ENCODE data around the gene BRAP. TPM values are rescaled to one million over a fixed set of nuclear protein-coding genes. Genes with fewer than 3 reads are reported as not detected.

The BRAP gene
- total RNA-seq, 1 experiment from 2014 or later: 18.3 TPM

DNA sequence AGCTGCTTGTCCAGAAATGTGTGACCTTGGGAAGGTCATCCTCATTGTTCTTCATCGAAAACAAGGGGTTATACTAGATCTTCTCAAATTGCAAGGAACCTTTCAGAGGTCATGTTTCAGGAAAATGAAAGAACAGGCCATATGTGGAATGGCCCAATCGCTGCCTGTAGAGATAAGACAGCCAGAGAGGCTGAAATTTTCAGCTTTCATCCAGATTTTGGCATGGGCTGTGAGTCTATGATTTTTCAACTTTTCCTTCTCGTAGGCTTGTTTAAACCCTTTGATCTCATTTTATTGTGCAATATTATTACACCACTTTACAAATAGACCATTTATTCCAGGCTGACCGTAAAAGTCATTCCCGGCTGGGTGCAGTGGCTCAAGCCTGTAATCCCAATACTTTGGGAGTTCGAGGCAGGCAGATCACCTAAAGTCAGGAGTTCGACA lies 69.6 kb downstream of the BRAP start:
- ChIA-PET CTCF (no interaction called here), POLR2A (no interaction called here)
- H3K4me1 Mint-ChIP-seq: no peaks in the 10 kb centered on the region
- ATAC-seq: no peak
- peak overlapping the region; percentile 8; the same call in 1 of the 2 replicates for H3K27ac Mint-ChIP-seq
- TF ChIP-seq, protein P1, sequence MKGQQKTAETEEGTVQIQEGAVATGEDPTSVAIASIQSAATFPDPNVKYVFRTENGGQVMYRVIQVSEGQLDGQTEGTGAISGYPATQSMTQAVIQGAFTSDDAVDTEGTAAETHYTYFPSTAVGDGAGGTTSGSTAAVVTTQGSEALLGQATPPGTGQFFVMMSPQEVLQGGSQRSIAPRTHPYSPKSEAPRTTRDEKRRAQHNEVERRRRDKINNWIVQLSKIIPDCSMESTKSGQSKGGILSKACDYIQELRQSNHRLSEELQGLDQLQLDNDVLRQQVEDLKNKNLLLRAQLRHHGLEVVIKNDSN (CRISPR knock-in tag; IDR thresholded peaks at IDR 0.05): no peak
- TF ChIP-seq, protein P2, sequence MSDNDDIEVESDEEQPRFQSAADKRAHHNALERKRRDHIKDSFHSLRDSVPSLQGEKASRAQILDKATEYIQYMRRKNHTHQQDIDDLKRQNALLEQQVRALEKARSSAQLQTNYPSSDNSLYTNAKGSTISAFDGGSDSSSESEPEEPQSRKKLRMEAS (CRISPR knock-in tag; IDR thresholded peaks at IDR 0.05): no peak
- TF ChIP-seq GTF2I (CRISPR knock-in tag; conservative IDR thresholded peaks at IDR 0.05): no peak
- H3K4me3 Mint-ChIP-seq: no peak overlapping the region
- no peak for DNase-seq (ENCODE audit: low spot score)
- H3K27me3 Mint-ChIP-seq (ENCODE audit: low read depth): no peaks in the 10 kb centered on the region
- H3K36me3 Mint-ChIP-seq: no peaks in the 10 kb centered on the region
- H3K9me3 Mint-ChIP-seq: no peaks in the 10 kb centered on the region; the same call in 1 of the 2 replicates

DNA sequence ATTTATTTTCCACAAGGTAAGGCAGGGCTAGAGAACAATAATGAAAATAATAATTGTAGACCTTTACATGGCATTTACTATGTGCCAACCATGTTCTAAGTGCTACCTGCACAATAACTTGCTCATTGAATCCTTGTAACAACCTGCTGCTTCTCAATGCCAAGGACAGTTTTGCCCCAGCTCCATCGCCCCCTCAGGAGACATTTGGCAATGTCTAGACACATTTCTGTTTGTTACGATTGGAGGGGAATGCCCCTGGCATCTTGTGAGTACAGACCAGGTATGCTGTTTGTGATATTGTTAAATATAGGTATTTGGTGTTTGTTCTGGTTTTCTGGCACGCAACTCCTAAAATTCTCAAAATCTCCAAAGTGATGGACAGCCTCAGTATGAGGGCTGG lies 78.5 kb downstream of the BRAP start:
- Mint-ChIP-seq H3K27me3 (ENCODE audit: low read depth) (no peaks in the 10 kb centered on the region), H3K9me3 (peaks cover 7% of the 10 kb centered on the region), H3K4me1 (no peaks in the 10 kb centered on the region), H3K27ac (no peak overlapping the region), H3K36me3 (no peaks in the 10 kb centered on the region), H3K4me3 (no peak overlapping the region)
- CTCF ChIA-PET: interaction anchor here (0.7 to 1.1 kb wide), 2 partner anchors 10 to 37 kb away, joined by 3 read pairs; no protein-coding TSS in a partner anchor
- no peak for DNase-seq (ENCODE audit: low spot score)
- POLR2A ChIA-PET: no interaction called here
- no peak for TF ChIP-seq TEAD1 (CRISPR knock-in tag; IDR thresholded peaks at IDR 0.05)
- ATAC-seq: peak; percentile 41; the same call in 1 of the 2 replicates

DNA sequence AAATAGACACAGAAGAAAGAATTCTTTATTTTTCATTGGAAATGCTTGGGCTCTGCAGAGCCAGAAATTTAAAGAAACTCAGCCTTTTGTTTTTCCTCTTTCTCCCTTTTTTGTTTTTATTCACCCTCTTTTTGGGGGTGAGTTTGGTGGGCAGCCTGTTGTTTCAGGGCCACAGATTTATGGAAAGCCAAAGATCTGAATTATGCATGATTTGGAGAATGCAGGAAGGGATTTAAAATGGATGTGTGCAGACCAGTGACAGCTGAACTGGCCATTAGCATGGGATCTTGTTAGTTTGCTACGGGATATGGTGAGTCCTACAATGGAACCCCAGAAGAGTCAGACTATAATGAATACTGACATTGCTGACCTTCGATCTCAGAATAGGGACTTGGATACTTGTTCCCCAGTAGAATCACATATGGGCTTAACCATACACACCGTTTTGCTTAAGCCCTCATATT lies 79.0 kb downstream of the BRAP start:
- no peaks in the 10 kb centered on the region for H3K27me3 Mint-ChIP-seq (ENCODE audit: low read depth)
- CTCF ChIA-PET: interaction anchor here (0.7 to 1.1 kb wide), 2 partner anchors 11 to 38 kb away, joined by 3 read pairs; no protein-coding TSS in a partner anchor
- H3K4me1 Mint-ChIP-seq: no peaks in the 10 kb centered on the region
- no peaks in the 10 kb centered on the region for H3K36me3 Mint-ChIP-seq
- no peak overlapping the region for H3K4me3 Mint-ChIP-seq
- DNase-seq (ENCODE audit: low spot score): no peak
- ATAC-seq: no peak
- POLR2A ChIA-PET: no interaction called here
- peaks cover 9% of the 10 kb centered on the region for H3K9me3 Mint-ChIP-seq
- H3K27ac Mint-ChIP-seq: no peak overlapping the region
- TF ChIP-seq, protein P3, sequence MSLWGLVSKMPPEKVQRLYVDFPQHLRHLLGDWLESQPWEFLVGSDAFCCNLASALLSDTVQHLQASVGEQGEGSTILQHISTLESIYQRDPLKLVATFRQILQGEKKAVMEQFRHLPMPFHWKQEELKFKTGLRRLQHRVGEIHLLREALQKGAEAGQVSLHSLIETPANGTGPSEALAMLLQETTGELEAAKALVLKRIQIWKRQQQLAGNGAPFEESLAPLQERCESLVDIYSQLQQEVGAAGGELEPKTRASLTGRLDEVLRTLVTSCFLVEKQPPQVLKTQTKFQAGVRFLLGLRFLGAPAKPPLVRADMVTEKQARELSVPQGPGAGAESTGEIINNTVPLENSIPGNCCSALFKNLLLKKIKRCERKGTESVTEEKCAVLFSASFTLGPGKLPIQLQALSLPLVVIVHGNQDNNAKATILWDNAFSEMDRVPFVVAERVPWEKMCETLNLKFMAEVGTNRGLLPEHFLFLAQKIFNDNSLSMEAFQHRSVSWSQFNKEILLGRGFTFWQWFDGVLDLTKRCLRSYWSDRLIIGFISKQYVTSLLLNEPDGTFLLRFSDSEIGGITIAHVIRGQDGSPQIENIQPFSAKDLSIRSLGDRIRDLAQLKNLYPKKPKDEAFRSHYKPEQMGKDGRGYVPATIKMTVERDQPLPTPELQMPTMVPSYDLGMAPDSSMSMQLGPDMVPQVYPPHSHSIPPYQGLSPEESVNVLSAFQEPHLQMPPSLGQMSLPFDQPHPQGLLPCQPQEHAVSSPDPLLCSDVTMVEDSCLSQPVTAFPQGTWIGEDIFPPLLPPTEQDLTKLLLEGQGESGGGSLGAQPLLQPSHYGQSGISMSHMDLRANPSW (CRISPR knock-in tag; conservative IDR thresholded peaks at IDR 0.05; ENCODE audit: low read depth): no peak
- TF ChIP-seq NR1H2 (CRISPR knock-in tag; IDR thresholded peaks at IDR 0.05) (no peak), TCF7 (CRISPR knock-in tag; IDR thresholded peaks at IDR 0.05; ENCODE audit: low read depth) (no peak), GABPB1 (CRISPR knock-in tag; IDR thresholded peaks at IDR 0.05) (no peak), PRRX2 (CRISPR knock-in tag; IDR thresholded peaks at IDR 0.05) (no peak), FOXP1 (CRISPR knock-in tag; IDR thresholded peaks at IDR 0.05; ENCODE audit: borderline replicate concordance) (no peak), OVOL2 (CRISPR knock-in tag; IDR thresholded peaks at IDR 0.05; ENCODE audit: borderline replicate concordance) (no peak), JAZF1 (CRISPR knock-in tag; IDR thresholded peaks at IDR 0.05) (no peak), SP1 (CRISPR knock-in tag; conservative IDR thresholded peaks at IDR 0.05) (no peak), ZNF219 (CRISPR knock-in tag; IDR thresholded peaks at IDR 0.05; ENCODE audit: borderline replicate concordance) (no peak)
- TF ChIP-seq, protein P4, sequence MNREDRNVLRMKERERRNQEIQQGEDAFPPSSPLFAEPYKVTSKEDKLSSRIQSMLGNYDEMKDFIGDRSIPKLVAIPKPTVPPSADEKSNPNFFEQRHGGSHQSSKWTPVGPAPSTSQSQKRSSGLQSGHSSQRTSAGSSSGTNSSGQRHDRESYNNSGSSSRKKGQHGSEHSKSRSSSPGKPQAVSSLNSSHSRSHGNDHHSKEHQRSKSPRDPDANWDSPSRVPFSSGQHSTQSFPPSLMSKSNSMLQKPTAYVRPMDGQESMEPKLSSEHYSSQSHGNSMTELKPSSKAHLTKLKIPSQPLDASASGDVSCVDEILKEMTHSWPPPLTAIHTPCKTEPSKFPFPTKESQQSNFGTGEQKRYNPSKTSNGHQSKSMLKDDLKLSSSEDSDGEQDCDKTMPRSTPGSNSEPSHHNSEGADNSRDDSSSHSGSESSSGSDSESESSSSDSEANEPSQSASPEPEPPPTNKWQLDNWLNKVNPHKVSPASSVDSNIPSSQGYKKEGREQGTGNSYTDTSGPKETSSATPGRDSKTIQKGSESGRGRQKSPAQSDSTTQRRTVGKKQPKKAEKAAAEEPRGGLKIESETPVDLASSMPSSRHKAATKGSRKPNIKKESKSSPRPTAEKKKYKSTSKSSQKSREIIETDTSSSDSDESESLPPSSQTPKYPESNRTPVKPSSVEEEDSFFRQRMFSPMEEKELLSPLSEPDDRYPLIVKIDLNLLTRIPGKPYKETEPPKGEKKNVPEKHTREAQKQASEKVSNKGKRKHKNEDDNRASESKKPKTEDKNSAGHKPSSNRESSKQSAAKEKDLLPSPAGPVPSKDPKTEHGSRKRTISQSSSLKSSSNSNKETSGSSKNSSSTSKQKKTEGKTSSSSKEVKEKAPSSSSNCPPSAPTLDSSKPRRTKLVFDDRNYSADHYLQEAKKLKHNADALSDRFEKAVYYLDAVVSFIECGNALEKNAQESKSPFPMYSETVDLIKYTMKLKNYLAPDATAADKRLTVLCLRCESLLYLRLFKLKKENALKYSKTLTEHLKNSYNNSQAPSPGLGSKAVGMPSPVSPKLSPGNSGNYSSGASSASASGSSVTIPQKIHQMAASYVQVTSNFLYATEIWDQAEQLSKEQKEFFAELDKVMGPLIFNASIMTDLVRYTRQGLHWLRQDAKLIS (CRISPR knock-in tag; IDR thresholded peaks at IDR 0.05; ENCODE audit: borderline replicate concordance): no peak
- TF ChIP-seq, protein P5, sequence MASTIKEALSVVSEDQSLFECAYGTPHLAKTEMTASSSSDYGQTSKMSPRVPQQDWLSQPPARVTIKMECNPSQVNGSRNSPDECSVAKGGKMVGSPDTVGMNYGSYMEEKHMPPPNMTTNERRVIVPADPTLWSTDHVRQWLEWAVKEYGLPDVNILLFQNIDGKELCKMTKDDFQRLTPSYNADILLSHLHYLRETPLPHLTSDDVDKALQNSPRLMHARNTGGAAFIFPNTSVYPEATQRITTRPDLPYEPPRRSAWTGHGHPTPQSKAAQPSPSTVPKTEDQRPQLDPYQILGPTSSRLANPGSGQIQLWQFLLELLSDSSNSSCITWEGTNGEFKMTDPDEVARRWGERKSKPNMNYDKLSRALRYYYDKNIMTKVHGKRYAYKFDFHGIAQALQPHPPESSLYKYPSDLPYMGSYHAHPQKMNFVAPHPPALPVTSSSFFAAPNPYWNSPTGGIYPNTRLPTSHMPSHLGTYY (CRISPR knock-in tag; IDR thresholded peaks at IDR 0.05): no peak
- TF ChIP-seq, protein P6, sequence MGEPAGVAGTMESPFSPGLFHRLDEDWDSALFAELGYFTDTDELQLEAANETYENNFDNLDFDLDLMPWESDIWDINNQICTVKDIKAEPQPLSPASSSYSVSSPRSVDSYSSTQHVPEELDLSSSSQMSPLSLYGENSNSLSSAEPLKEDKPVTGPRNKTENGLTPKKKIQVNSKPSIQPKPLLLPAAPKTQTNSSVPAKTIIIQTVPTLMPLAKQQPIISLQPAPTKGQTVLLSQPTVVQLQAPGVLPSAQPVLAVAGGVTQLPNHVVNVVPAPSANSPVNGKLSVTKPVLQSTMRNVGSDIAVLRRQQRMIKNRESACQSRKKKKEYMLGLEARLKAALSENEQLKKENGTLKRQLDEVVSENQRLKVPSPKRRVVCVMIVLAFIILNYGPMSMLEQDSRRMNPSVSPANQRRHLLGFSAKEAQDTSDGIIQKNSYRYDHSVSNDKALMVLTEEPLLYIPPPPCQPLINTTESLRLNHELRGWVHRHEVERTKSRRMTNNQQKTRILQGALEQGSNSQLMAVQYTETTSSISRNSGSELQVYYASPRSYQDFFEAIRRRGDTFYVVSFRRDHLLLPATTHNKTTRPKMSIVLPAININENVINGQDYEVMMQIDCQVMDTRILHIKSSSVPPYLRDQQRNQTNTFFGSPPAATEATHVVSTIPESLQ (CRISPR knock-in tag; IDR thresholded peaks at IDR 0.05): no peak
- TF ChIP-seq, protein P7, sequence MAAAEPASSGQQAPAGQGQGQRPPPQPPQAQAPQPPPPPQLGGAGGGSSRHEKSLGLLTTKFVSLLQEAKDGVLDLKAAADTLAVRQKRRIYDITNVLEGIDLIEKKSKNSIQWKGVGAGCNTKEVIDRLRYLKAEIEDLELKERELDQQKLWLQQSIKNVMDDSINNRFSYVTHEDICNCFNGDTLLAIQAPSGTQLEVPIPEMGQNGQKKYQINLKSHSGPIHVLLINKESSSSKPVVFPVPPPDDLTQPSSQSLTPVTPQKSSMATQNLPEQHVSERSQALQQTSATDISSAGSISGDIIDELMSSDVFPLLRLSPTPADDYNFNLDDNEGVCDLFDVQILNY (CRISPR knock-in tag; IDR thresholded peaks at IDR 0.05): no peak
- TF ChIP-seq, protein P8, sequence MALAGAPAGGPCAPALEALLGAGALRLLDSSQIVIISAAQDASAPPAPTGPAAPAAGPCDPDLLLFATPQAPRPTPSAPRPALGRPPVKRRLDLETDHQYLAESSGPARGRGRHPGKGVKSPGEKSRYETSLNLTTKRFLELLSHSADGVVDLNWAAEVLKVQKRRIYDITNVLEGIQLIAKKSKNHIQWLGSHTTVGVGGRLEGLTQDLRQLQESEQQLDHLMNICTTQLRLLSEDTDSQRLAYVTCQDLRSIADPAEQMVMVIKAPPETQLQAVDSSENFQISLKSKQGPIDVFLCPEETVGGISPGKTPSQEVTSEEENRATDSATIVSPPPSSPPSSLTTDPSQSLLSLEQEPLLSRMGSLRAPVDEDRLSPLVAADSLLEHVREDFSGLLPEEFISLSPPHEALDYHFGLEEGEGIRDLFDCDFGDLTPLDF (CRISPR knock-in tag; IDR thresholded peaks at IDR 0.05): no peak

Data from WTC11 (cell line).